GM20431 (cell line): ENCODE results near the gene USP15.

ENCODE experiments used
- in situ Hi-C: fragments of 300-500 bp; cut with MseI, MboI; formaldehyde crosslinking; loops from one replicate; pipeline ENCODE4 v1.15.0; 2020; ENCODE audit warnings: low sequenced_read_pairs; ENCODE audit not compliant: unreplicated experiment

Gene USP15

DNA sequence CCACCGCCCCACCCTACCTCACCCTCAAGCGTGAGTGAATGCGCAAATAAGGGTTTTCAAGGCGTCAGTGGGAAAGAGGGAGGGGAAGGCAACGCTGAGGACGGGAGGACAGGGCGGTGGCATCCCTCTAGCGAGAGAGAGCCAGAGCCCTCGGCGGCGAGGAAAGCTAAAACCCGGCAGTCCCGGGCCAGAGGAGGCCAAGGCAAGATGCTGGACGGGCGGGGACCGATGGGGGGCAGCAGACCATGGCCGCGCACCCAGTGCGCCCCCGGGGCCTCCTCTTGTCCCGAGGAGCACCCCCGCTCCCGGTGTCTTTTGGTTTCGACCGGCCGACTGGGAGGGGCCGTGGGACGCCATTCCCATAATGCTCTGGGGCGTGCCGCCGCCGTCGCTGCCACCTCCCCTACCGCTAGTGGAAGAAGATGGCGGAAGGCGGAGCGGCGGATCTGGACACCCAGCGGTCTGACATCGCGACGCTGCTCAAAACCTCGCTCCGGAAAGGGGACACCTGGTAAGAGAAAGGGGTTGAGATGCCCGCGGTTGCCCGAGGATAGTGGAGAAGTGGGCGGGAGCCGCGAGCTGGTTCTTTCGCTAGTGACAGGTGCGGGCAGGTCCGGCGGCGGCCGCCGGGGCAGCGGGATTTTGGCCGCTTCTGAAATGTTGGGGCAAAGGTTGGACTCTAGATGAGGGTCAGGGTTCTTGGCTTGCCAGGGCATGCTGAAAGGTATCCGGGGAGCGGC, at the start of gene USP15:
TSS of gene USP15 (plus strand) at position 412 of the 740 bp plus-strand sequence. CDS start at position 423, 11 bp downstream.
- in situ Hi-C loops, result no loop called here

DNA sequence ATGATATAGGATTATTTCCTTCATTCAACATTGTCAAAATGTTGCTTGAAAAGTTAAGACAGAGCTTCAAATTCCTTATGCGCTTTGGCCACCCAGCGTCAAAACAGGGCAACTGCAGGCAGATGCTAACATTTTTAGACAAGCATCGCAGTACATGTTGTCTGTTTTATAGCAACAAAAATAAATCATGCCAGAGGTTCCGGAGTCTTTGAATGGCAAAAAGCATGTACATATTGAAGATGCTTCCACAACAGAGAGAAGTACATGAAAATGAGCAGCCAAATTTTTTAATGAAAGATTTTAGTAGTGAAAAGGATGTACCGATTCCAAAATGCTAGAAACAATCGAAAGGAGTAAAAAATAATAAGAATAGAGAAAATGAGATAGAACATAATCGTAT, 49.8 kb upstream of the USP15 start:
- in situ Hi-C loops, result no loop called here

DNA sequence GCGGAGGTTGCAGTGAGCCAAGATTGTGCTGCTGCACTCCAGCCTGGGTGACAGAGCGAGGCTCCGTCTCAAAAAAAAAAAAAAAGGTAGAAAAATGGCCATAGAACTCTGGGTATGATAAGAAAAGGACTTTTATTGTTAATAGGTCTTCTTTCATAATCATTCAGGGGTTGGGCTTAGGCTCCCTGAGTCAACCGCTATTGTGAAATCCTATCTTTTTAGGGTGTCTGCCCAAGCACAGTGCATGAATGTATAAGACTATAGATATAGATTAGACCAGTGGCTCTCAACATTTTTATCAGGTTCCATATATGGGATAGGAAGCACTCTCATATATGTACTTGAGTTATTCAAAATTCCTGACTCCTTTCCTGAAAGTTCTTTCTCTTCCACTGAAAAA, 48.7 kb upstream of the USP15 start:
- in situ Hi-C loops, result no loop called here

DNA sequence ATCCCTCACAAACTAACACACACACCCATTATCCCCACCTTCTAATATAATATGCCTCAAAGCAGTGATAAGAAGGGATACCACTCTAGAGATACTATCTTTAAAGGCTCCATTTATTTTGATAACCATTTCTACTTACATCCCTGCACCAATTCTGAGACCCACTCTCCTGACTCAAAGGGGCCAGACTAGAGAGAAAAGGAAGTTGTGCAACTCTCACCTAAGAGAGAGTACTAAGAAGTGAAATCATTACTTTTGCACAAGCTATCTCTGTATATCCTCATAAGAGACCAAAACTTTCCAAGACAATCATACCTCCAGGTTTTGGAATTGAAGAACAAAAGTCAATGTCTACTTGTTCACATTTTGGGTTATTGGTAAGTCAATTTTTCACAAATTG, 45.4 kb upstream of the USP15 start:
- in situ Hi-C loops, result no loop called here

DNA sequence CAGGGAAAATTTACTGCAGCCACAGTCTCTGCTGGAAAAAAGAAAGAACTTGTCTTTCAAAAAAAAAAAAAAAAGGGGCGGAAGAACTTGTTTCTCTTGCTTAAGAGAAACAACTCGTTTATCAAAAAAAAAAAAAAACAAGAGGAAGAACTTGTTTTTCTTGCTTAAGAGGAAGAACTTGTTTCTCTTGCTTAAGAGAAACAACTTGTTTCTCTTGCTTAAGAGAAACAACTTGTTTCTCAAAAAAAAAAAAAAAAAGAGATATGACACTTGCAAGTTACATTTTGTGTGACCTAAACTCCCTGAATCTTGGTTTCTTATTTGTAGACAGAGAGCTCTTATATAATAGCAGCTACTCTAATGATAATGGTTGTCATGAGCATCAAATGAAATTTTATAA, 44.7 kb upstream of the USP15 start:
- in situ Hi-C loops, result no loop called here

DNA sequence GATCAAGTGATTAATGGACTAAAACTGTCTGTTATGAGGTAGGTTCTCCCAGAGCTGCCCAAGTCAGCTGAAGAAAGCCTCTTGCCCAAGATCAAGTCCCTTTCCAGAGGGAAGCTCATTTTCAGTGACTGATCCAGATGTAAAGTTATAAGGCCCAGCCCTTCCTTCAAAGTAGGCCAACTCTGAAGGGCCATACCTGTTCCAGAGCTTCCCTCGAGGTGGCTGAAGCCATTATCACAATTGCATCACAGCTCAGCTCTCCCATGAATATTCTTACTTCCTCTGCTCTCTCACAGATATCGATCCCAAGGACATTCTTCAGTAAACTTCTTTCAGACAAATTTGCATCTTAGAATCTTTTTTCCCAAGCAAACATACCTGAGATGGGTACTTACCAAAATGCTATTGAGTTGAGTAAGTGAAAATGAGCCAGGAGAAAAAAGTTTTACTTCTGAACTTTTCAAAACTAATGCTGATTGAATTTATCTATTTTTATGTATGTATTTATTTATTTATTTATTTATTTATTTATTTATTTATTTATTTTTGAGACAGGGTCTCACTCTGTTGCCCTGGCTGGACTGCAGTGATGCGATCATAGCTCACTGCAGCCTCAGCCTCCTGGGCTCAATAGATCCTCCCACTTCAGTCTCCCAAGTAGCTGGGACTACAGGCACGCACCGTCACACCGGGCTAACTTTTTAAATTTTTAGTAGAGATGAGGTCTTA, 42.6 kb upstream of the USP15 start:
- in situ Hi-C loops, result no loop called here

DNA sequence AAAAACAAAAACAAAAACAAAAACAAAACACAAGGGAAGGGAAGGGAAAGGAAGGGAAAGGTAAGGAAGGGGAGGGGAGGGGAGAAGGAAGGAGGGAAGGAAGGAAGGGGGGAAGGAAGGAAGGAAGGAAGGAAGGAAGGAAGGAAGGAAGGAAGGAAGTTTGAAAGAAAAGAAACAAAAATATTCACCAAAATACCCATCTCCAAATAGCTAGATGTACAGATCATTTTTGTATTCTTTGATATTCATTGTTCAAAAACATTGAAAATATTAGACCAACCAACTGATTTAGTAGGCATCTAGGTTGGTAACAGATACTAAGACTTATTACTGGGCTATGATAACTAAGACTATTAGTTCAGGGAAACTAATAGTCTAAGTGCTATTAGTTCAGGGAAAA, 39.1 kb upstream of the USP15 start:
- in situ Hi-C loops, result no loop called here

DNA sequence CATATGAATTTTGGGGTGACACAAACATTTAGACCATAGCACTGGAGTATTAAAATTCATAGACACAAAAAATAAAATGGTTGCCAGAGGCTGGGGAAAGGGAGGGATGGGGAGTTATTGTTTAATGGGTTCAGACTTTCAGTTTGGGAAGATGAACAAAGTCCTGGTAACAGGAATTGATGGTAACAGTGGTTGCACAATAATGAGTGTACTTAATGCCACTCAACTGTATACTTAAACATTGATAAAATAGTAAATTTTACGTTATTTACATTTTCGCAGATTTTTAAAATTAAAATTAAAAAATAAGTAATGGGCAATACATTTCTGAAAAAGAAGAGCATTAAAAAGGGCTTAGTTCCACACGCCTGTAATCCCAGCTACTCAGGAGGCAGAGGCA, 35.6 kb upstream of the USP15 start:
- in situ Hi-C loops, result no loop called here

DNA sequence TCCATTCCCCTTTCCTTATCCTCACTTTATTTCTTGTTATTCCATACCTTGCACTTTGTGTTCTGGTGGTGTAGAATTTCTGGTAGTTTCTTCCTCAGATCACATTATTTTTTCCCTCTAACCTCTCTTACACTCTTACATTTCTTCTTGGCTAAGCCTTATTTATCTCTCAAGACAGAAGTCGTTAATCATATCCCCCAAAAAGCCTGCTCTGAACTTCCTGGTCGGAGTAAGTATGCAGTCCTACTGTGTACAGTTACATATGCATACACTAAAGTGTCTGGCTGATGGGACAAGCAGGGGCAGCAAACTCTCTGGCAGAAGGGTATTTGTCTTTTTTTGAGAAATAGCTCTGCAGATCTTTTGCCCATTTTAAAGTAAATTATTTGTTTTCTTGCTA, 33.1 kb upstream of the USP15 start:
- in situ Hi-C loops, result no loop called here

DNA sequence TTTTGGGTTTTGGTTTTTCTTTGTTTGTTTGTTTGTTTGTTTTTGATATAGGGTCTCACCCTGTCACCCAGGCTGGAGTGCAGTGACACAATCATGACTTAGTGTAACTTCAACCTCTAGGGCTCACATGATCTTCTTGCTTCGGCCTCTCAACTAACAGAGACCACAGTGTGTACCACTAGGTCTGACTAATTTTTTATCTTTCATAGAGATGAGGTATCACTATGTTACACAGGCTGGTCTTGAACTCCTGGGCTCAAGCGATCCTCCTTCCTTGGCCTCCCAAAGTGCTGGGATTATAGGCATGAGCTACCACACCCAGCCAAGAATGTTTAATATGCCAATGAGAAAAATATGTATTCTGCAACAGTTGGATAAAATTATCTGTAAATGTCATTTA, 29.6 kb upstream of the USP15 start:
- in situ Hi-C loops, result no loop called here

DNA sequence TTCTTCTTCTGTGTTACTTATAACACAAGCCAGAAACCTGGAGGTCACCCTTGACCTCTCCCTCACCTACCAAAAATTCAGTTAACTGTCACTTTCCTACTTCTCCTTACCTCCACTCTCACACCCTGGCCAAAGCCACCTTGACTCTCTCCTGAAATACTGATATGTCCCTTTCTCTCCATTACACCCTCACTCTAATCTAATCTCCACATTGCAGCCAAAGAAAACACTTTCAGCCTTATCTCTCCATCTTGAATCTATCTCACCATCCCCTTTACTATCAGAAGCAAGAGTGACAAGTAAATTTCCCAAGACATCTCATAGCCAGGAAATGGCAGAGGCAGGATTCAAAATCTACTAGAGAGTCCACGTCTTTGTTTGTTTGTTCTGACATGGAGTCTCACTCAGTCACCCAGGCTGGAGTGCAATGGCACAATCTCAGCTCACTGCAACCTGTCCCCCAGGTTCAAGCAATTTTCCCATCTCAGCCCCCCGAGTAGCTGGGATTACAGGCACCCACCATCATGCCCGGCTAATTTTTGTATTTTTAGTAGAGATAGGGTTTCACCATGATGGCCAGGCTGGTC, 28.0 kb upstream of the USP15 start:
- in situ Hi-C loops, result no loop called here

DNA sequence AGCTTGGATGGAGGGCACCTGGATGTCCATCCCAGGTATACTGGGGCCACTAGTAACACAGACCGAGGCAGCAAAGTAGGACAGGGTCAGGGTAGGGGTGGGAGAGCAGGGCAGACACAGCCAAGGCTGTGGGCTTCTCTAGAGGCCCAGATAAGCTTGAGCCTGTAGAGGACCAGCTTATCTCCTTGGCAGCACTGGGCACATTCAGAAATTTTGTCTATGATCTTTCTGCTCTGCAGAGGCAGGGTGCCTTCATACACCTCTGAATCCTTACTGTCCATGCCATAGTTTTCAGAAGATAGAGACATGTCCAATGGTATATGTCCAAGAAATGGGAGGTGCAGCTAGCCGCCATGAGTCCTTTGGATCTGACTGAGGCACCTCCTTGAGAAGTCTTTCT, 26.4 kb upstream of the USP15 start:
- in situ Hi-C loops, result no loop called here

DNA sequence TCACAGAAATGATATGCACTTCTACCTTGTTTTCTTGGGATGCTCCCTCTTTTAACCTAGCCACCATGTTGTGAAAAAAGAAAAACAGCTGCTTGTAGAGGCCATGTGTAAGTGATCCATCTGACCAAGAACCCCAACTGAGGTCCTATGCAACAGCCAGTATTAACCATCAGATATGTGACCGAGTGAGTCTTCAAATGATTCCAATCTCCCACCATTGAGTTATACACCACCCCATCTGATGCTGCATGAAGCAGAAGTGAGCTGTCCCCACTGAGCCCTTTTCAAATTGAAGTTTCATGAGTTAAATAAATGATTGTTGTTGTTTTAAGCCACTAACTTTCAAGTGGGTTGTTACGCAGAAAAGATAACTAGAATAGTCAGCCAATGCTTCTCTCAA, 20.6 kb upstream of the USP15 start:
- in situ Hi-C loops, result no loop called here

DNA sequence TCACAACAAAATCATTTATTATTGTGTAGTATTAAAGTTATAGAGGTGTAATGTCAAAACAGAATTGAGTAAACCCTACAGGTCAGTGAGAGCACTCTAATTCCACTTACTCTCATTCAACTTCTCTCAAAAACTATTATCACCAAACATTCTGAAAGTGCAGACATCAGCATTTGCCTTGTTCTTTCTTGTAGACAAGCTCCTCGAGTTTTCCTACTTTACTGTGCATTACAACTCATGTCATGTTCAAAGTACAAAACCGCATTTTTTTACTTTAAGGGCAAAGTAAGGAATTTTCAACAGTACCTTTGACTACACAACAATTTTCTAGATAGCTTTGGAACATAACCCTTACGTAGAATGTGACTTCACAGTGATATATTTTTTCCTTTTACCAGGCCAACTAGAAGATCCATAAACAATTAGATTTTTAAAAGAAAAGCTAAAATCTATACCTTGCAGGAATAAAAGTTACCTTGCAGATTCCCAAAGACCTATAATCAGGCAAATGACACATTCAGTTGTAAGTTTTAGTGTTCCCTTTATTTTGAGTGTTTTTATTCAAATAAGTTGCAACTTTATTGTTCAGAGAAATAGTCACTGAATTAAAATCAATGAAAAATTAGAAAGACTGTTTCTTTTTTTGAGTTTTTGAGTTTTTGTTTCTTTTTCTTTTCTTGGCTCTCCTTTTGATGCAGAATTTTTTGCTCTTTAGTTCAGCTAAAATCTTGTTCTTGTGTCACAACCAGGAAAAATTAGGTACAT, 12.7 kb upstream of the USP15 start:
- in situ Hi-C loops, result no loop called here

DNA sequence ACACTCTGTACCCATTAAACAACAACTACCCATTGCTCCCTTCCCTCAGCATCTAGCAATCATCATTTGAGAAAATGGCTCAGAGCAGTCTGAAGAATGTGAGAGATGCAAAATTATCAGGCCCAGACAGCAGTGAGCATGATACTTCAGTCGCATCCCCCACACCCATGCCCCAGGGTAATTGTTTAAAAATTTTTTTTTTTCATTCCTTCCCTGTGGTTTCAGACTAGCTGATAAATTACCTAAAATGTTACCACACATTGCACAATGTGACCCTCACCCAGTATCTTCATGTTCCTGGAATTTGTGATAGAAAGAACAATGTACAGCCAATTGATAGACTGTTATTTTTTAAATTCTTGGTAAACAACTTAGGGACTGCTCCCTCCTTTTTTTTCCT, 11.3 kb upstream of the USP15 start:
- in situ Hi-C loops, result no loop called here

DNA sequence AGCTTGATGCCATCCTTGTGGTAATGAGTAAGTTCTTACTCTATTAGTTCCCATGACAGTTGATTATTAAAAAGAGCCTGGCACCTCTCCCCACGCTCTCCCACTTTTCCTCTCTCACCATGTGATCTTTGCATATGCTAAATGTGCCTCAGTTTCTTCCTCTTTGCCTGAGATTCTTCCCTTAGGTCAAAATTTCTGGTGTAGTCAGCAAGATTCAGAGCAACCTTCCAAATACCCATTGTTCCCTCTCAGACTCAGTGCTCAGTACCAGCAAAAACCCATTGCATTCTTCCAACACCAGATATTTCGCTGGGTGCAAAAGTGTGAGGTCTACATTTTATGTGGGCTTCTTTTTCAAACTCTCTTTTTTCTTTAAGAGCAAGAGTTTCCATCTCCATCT, 10.8 kb upstream of the USP15 start:
- in situ Hi-C loops, result no loop called here

DNA sequence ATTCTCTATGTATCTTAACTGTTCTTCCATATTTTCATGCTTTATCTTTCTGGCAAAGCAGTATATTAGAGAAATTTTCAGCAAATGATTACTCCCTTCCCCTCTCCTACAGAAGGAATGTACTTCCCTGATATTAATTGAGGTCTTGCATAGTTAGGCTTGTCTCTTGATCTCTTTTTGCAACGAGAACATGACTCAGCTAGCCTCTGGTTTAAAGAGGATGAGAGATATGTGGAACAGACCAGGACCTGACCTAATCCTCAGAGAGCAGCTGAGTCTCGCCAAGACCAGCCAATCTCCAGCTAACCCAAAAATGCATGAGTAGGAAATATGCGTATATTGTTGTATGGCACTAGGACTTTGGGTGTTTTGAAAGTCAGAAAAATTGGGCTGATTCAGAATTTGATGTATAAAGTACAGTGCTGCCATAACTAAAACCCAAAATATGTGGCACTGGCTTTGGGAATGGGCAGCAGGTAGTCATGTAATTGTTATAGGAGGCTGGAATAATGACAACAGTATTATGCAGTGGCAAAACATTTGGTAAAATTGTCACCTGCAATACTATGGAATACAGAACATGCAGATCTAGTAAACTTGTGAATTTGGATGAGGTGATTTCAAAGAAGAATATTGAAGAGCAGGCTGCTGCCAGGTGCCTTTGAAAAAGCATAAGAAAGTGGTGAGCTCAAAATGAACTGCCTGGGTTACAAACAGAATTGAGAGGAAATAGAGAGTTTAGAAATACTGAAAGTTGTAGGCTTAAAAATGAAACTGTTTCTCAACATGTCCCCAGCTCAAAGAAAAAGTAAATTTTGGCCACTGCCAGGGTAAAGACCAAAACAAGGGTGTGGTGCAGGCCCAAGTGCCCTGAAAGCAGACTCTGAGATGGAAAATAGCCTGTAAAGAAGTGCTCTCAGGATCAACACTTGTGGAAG, 9.3 kb upstream of the USP15 start:
- in situ Hi-C loops, result no loop called here

DNA sequence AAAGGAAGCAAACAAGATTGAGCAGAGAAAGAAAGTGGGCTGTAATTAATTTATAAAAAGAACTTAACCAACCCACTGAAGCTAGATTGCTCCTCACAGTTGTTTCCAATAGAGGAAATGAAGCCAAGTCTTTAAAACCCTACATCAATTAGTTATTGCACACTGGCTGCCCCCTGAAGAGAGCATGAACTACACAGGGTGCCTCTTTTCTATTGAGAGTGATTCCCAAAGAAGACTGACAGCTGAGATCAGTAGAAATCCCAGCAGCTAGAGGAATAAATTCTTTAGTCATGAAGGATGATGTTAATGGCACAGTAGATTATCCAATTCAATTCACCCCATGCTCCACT, 8.6 kb upstream of the USP15 start:
- in situ Hi-C loops, result no loop called here

DNA sequence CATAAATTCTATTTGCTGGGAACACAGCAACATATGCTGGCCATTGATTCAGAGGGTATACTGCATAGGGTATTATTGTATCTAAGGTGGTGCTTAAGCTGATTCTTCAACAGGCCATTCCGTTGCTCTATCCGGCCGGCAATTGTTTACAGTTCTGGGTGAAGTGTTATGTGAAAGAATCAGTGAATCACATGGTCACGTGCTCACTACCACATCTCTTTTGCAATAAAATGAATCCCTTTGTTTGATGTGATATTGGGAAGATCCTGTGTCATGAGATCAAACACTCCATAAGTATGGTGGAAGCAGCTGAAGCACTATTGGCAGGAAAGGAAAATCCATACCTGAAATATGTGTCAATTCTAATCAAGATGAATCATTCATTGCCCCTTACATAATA, 7.6 kb upstream of the USP15 start:
- in situ Hi-C loops, result no loop called here

DNA sequence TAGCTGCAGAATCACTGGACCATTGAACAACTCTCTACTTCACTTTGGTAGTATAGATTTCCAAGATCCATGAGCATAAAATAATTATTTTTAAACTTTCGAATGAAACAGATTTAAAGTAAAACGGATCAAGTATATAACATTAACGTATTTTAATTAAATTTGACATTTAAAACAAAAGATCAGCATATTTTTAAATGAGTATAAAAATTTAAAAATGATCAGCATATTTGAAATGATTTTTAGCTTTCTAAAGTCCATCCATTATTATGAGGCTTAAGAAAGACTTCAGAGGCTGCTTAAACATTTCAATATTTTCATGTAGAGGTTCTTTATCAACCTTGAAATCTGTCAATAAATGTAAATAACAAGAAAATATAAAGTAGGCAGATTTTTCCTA, 5.2 kb upstream of the USP15 start:
- in situ Hi-C loops, result no loop called here
